Spinal cord (tissue), 10 donors: ENCODE data around the gene LMX1A. TPM values are rescaled to one million over a fixed set of nuclear protein-coding genes. Genes with fewer than 3 reads are reported as not detected.

Source experiments
- DNase-seq, 6 donors: peaks; one replicate each; pipeline versions ENCODE4 v3.0.0 to v3.0.0-alpha.2; 2013 to 2015; ENCODE audit warnings: low spot score in 6 of 6, low read depth in 4 of 6
- H3K27ac ChIP-seq: one replicate; pipeline ENCODE4 v1.5.1; 2013; ENCODE audit warnings: low read depth, low read length, control low read depth
- H3K27me3 ChIP-seq: one replicate; pipeline ENCODE4 v1.6.1; 2013; ENCODE audit warnings: low read length; ENCODE audit not compliant: control insufficient read depth, insufficient read depth
- H3K36me3 ChIP-seq: one replicate; pipeline ENCODE4 v1.6.1; 2013; ENCODE audit warnings: low read length; ENCODE audit not compliant: control insufficient read depth, insufficient read depth
- H3K4me1 ChIP-seq: one replicate; pipeline ENCODE4 v1.6.1; 2013; ENCODE audit warnings: low read length; ENCODE audit not compliant: control insufficient read depth, insufficient read depth
- H3K4me3 ChIP-seq: one replicate; pipeline ENCODE4 v1.5.1; 2013; ENCODE audit warnings: low read depth, low read length, control low read depth
- H3K9me3 ChIP-seq: one replicate; pipeline ENCODE4 v1.6.1; 2013; ENCODE audit warnings: low read length; ENCODE audit not compliant: control insufficient read depth, insufficient read depth
- WGBS: methylation state at CpG from one replicate; pipeline ENCODE4 v1.1.5; 2013; ENCODE audit warnings: missing lambda C conversion rate; ENCODE audit not compliant: insufficient coverage; 5-methylcytosine and 5-hydroxymethylcytosine counted together
- polyA plus RNA-seq, 2 donors: library from polyadenylated mRNA; unstranded; fragments of 120-200 nt; gene quantifications; one replicate each; pipeline ENCODE4 v1.2.1, GENCODE V29; 2013; ENCODE audit not compliant: insufficient read length in 2 of 2
- total RNA-seq, 2 donors: library from RNA; depleted of rRNA in 1 of 2; stranded (reverse); fragments of 120-200 nt in 1 of 2; fragments of >200 nt in 1 of 2; gene quantifications; one replicate each; pipeline versions ENCODE4 v1.2.3 to v1.2.4, GENCODE V29; 2013 to 2014
- donor health status: healthy.

Gene LMX1A
- total and polyA plus RNA-seq, 4 donors, result 0.40 to 4.4 (median 0.69) TPM

- Histone ChIP-seq H3K4me1 (no peaks in the 10 kb centered on the region), H3K4me3 (no peak overlapping the region), H3K27ac (no peak overlapping the region), H3K36me3 (no peaks in the 10 kb centered on the region), H3K27me3 (no peaks in the 10 kb centered on the region), H3K9me3 (no peaks in the 10 kb centered on the region)
- DNase-seq, result no peak
- no CpG with 5 or more reads among the region's 5 CpGs for WGBS
These were observed 27.4 kb downstream of the LMX1A start for GRCh38 chr1:165329104-165329503.

GRCh38 chr1:165328136-165328535 lies 28.4 kb downstream of the LMX1A start:
- 86% methylated on average over 3 of the region's 3 CpGs for WGBS
- no peak for DNase-seq
- Histone ChIP-seq H3K9me3 (no peaks in the 10 kb centered on the region), H3K36me3 (no peaks in the 10 kb centered on the region), H3K27me3 (no peaks in the 10 kb centered on the region), H3K4me3 (no peak overlapping the region), H3K4me1 (no peaks in the 10 kb centered on the region), H3K27ac (no peak overlapping the region)

- Histone ChIP-seq H3K4me1 (no peaks in the 10 kb centered on the region), H3K36me3 (no peaks in the 10 kb centered on the region), H3K27me3 (no peaks in the 10 kb centered on the region), H3K4me3 (no peak overlapping the region), H3K27ac (no peak overlapping the region), H3K9me3 (no peaks in the 10 kb centered on the region)
- 100% methylated on average over 2 of the region's 2 CpGs for WGBS
- DNase-seq, result no peak
These were observed 29.0 kb downstream of the LMX1A start for GRCh38 chr1:165327538-165327937.

DNA sequence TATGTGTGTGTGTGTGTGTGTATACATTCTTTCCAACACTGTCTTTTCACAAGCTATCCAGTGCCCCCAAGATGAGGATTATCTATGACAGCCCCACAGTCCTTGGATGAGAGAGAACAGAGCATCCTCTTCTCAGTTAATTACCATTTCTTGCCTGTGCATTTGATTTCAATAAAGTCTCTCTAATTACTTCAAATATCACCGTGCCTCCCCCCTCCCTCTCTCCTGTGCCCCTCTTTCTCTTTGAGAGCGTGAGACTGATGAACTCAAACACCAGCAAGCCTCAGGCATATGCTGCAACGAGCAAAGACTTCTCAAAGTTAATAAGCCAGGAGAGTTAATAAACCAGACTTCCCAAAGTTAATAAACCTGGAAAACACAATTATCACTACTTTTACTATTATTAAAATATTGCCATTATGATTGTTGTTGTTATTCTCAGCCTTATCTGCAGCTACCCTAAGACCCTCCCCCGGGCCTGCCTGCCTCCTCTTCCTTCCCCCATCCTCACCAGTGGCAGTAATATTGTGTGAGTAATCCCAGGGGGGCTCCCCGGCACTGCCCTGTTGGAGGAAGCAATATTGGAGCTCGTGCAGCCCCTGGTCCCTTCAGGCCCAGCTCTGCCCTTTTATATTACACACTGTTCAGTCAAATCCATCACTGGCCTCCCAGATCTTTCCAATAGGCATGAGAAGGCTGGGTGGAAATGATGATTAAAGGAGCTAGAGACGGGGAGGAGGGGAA lies 30.9 kb downstream of the LMX1A start:
- no peak overlapping the region for H3K27ac ChIP-seq
- 44% methylated on average over 3 of the region's 7 CpGs for WGBS
- H3K4me1 ChIP-seq, result no peaks in the 10 kb centered on the region
- H3K4me3 ChIP-seq, result no peak overlapping the region
- H3K9me3 ChIP-seq, result no peaks in the 10 kb centered on the region
- H3K27me3 ChIP-seq, result no peaks in the 10 kb centered on the region
- no peaks in the 10 kb centered on the region for H3K36me3 ChIP-seq
- peak in 1 of 6 donors; percentile 19 for DNase-seq

DNA sequence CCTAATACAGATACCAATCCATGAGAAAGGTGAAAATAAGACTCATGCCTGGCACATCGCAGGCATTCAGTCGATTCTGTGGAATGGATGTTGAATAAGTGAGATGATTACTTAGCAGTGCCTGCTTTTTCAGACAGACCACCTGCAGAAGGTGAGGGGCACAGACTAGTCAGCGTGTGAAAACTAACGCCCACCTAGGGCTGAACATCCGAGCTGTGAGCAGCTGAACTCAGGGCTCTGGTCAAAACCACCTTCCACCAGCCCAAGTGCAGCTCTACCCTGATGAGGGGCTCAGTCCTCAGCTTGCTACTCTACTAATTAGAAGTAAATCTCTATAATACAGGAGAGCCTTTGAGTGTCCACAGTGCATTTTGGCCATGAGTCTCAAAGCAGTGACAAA lies 32.5 kb downstream of the LMX1A start:
- no peaks in the 10 kb centered on the region for H3K9me3 ChIP-seq
- no peak for DNase-seq
- 94% methylated on average over 3 of the region's 5 CpGs for WGBS

GRCh38 chr1:165317612-165318011 lies 38.9 kb downstream of the LMX1A start:
- peak in 1 of 6 donors; percentile 9 for DNase-seq
- Histone ChIP-seq H3K4me1 (no peaks in the 10 kb centered on the region), H3K9me3 (no peaks in the 10 kb centered on the region), H3K27ac (no peak overlapping the region), H3K4me3 (no peak overlapping the region), H3K36me3 (no peaks in the 10 kb centered on the region), H3K27me3 (peaks cover 3% of the 10 kb centered on the region)
- WGBS, result no CpG with 5 or more reads among the region's 5 CpGs

More for the DNA sequence above, 32.5 kb downstream of the LMX1A start:
- Histone ChIP-seq H3K36me3 (no peaks in the 10 kb centered on the region), H3K27me3 (no peaks in the 10 kb centered on the region), H3K4me1 (no peaks in the 10 kb centered on the region), H3K27ac (no peak overlapping the region), H3K4me3 (no peak overlapping the region)

- 87% methylated on average over 7 of the region's 10 CpGs for WGBS
- H3K27me3 ChIP-seq, result peaks cover 3% of the 10 kb centered on the region
- no peaks in the 10 kb centered on the region for H3K36me3 ChIP-seq
- H3K4me3 ChIP-seq, result no peak overlapping the region
- no peaks in the 10 kb centered on the region for H3K4me1 ChIP-seq
- no peak overlapping the region for H3K27ac ChIP-seq
- DNase-seq, result no peak
- H3K9me3 ChIP-seq, result no peaks in the 10 kb centered on the region
These were observed 40.3 kb downstream of the LMX1A start for GRCh38 chr1:165316153-165316772.

- peaks cover 3% of the 10 kb centered on the region for H3K27me3 ChIP-seq
- no peaks in the 10 kb centered on the region for H3K9me3 ChIP-seq
- no peaks in the 10 kb centered on the region for H3K4me1 ChIP-seq
- H3K4me3 ChIP-seq, result no peak overlapping the region
- WGBS, result 82% methylated on average over 3 of the region's 3 CpGs
- H3K36me3 ChIP-seq, result no peaks in the 10 kb centered on the region
- DNase-seq, result no peak
- H3K27ac ChIP-seq, result no peak overlapping the region
These were observed 41.0 kb downstream of the LMX1A start for GRCh38 chr1:165315481-165315880.

DNA sequence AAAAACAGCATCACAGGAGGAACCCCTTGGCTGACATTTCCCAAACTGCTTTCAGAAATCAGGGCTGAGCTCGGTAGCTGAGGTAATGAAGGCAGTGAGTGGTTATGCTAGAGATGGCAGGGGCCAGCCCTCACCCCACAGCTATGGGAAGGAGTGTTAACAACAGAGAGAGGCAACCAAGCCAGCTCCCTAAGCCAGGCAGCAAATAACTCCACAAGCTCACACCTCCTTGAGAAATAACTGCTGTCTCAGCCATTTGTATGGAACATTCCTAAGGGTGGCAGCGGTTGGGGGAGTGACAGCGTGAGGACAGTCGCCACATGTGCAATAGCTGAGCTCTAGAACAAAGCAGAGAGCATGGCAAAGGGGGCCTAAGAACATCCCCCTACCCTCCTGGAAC lies 42.6 kb downstream of the LMX1A start:
- Histone ChIP-seq H3K4me3 (no peak overlapping the region), H3K27me3 (peaks cover 3% of the 10 kb centered on the region), H3K4me1 (no peaks in the 10 kb centered on the region), H3K36me3 (no peaks in the 10 kb centered on the region), H3K9me3 (no peaks in the 10 kb centered on the region), H3K27ac (no peak overlapping the region)
- no peak for DNase-seq
- WGBS, result no CpG with 5 or more reads among the region's 4 CpGs

- Histone ChIP-seq H3K27me3 (no peaks in the 10 kb centered on the region), H3K9me3 (no peaks in the 10 kb centered on the region), H3K36me3 (no peaks in the 10 kb centered on the region), H3K27ac (no peak overlapping the region), H3K4me3 (no peak overlapping the region), H3K4me1 (no peaks in the 10 kb centered on the region)
- DNase-seq, result no peak
- 82% methylated on average over 1 of the region's 2 CpGs for WGBS
These were observed 43.9 kb downstream of the LMX1A start for GRCh38 chr1:165312591-165312990.
